Epidermal melanocyte (primary cell): ENCODE results near the gene PADI2.

ENCODE experiments used
- DNase-seq: peaks from one replicate; pipeline ENCODE4 v3.0.0; 2011; ENCODE audit warnings: low spot score; ENCODE audit not compliant: insufficient read length

The PADI2 gene

DNA sequence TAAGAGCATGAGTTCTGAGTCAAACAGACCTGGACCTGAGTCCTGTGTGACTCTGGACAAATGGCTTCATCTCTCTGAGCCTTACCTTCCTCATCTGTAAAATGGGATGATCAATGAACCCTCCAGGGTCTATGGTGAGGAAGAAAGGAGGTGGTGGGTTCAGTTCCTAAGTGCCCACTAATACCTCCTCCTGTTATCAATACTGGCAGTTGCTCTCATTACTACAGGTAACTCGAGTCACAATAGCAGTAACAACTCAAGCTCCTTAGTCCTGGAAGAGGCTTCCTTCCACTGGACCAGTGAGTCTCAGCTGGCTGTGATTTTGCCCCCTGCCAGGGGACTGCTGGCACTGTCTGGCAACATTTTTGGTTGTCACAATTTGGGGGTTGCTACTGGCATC, 2.6 kb downstream of the PADI2 start:
- DNase-seq: no peak

DNA sequence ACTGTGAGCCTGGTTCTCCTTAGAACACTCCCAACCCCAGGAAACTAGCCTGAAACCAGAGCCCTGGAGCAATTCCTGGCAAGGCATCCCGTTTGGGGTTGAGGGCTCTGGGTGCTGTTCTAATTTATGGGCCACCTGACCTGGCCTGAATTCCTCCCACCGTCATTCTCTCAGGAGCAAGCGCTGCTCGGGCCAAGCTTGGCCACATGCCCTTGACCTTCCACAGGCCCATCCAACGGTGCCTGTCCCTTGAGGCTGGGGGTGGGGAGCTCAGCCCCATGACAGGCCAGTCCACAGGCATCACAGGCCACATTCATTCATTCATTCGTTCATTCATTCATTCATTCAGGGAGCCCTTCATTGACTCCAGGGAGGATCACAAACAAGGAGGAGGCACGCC, 5.3 kb downstream of the PADI2 start:
- DNase-seq: no peak

DNA sequence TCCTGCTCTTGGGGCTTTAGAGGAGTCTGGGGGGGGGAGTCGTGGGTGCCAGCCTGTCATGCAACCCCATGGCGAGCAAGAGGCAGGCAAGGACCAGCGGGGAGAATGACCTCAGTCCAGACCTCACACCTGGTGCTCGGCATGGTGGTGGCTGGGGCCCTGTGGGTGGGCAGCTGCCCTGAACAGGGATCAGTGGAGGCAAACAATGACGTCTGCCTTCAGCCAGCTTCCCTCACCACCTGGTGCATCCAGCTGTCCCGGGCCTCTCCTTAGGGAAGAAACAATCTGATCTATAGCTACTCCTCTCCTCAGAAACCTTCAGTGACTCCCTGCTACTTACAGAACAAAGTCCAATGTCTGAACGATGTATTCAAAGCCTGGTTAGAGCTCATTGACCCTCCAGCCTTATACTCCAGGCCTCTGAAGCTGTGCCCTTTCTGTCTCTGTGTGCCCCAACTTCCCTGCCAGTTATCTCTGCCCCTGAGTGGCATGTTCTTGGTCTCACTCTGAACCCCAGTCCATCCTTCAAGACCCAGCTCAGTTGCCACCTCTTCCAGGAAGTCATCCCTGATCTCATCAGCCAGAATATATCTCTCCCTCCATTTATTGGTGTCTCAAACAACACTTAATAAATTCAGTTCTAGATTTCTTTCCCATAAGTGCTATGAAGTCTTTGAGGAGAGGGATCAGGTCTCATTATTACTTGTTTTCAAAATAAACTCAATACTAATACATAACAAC, 6.6 kb downstream of the PADI2 start:
- no peak for DNase-seq

DNA sequence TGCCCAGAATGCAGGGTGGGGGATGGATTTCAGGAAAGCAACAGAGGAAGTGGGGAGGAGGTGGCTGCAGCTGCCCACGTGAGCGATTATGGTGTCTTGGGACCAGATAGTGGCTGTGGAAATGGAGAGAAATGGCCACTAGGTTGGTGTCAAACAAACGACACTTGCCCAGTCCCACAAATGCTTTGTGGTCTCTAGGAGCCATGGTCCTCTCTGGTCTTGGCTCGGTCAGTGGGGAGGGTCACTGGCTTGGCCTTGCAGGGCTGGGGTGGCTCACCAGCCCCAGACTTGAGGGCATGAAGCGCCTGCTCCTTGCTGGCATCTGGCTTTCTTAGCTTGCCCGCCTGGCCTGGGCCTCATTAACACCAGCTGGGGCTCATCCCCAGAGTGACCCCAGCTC, 7.2 kb downstream of the PADI2 start:
- no peak for DNase-seq

DNA sequence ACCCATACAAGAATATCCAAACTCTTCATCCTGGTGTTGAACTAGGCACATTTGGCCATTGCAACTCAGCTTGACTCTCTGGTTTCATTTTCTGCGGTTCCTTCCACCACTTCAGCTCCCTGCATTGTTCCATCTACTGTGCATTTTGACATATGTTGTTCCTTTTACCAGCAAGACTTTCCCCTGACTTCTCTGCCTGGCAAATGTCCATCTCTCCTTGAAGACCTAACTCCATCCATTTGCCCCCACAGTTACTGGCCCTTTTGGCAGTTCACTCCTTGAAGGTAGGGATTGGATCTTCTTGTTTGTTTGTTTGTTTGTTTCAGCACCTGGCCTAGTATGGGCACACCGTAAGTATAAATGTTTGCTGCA, 8.7 kb downstream of the PADI2 start:
- DNase-seq: no peak

DNA sequence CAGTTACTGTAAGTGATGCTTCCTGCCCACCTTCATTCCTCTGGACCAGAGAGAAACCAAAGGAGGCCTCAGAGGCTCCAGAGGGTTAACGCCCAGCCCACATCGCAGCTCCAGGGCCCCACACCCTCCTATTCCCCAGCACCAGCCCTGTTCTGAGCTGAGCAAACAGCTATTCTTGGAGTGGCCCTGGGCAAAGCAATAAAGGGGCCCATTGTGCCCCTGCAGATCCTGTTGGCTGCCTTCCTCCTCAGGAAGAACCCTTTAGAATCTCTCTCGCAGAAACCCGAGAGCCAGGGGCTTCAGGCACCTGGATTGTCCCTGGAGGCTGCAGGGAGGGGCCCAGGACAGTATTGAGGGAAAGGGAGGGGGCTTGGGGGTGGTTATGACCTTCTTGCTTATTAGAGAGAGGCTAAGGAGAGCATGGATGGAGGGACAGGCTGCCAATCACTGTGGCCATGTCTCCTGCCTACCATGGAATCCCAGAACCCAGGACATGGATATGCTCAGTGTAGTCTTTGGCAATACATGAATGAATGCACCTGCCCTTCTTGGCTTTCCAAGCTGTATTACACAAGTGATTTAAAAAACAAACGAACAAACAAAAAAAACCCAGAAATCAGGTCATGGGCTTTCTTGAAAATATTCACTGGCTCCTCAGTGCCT, 9.2 kb downstream of the PADI2 start:
- peak; percentile 65 for DNase-seq

DNA sequence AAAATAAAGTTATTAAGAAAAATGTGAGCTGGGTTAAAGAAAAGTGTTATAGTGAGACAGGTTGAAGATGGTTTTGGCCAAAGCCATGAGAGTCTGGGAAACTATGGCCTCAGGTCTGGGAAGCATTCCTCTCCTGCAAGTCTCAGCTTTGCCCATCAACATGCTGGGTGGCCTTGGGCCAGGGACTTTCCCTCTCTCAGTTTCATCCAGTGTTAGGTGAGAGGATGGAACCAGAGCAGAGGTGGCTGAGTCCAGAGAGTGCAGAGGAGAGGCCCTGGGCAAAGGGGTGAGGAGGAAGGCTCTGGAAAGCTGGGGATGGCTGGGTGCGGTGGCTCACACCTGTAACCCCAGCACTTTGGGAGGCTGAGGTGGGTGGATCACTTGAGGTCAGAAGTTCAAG, 10.5 kb downstream of the PADI2 start:
- no peak for DNase-seq

DNA sequence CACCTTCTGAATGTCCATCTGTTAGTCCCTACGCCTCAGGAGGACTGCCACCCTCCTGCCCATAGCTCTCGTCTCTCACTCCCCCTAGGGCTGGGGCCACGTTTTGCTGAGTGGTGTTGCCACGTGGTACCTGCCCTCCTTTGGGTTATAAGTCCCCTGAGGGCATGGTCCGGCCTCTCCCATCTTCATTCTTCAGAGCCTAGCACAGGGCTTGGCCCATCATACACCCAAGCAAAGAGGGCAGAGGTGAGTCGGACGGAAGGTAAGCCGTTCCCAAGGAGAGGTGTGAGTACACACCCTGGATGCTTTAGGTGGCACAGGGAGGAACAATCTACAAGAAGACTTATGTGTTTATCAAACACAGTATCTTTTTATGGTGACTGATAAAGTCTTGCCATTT, 10.9 kb downstream of the PADI2 start:
- DNase-seq: no peak

DNA sequence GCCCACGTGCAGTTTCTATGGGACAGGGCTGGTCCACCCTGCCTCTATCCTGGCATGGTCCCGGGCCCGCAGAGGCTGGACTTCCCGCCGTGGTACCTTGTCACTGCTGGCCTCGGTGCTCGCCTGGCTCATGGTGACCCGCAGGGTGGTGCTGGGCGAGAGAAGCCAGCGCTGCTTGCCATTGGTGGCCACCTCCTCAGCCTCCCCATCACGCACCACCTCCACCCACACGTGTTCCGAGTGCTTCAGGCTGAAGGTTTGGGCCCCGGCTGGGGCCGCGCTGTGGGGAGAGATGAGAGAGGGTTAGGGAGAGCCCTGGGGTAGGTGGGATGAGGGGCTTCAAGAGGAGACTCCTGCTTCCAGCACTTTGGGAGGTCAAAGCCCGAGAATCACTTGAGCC, 14.5 kb downstream of the PADI2 start:
- DNase-seq: no peak

DNA sequence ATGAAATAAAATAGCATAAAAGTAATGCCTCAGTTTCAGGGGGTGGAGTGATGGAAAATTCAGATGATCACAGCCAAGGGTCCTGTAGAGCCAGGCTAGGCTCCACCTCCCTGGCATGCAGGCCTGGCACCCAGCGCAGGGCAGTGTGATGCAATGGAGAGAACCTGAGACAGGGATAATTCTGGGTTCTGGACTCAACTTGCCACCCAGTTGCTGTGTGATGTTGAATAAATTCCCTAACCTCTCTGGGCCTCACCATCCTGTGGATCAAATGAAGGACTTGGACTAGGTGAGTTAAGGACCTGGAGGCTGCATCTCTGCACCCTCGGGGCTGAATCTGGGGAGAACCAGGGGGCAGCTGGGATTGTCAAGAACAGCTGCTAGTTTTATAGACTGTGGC, 17.0 kb downstream of the PADI2 start:
- no peak for DNase-seq

DNA sequence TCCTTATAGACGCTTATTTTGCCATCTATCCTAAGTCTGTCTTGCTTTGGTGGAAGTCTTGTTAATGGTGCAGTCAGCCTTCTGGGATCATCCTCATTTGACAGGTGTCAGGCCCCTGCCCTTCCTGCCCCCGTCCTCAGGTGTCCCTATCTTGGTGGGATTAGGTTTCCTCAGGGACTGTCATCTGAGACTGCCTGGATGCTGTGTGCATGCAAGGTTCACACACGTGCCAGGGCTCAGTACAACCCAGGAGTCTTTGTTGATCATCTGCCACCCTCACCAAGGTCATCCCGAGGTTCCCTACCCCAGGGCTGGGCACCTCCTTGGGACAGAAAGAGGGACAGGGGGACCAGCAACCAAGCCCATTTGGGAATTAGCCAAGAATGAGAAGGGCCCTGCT, 18.0 kb downstream of the PADI2 start:
- DNase-seq: no peak

DNA sequence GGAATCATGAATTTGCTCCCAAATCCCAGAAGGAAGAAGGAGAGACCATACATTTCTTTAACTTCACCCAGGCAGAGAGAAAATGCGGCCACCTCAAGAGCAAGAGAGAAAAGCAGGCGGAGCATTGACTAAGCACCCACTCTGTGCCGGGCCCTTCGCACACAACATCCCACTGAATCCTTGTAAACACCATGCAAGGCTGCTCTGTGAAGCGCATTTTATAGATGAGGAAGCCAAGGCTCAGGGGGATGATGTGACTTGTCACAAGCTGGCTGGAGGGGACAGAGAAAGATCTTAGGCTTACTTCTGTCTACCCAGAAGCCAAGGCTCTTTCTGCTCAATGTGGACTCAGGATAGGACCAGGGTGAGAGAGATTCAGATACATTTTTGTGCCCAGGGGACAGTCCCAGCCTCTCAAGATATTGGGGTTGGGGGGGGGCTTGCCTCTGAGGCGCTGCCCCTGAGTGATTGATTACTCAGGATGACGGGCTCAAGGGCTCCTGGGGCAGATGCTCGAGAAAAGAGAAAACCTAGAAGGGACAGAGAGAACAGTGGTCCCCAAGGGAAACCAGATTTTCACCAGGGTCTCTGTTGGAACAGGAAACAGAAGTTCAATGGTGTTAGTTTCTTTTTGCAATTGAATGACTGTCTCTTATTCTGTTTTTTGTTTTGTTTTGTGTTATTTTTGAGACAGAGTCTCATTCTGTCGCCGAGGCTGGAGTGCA, 19.5 kb downstream of the PADI2 start:
- no peak for DNase-seq

DNA sequence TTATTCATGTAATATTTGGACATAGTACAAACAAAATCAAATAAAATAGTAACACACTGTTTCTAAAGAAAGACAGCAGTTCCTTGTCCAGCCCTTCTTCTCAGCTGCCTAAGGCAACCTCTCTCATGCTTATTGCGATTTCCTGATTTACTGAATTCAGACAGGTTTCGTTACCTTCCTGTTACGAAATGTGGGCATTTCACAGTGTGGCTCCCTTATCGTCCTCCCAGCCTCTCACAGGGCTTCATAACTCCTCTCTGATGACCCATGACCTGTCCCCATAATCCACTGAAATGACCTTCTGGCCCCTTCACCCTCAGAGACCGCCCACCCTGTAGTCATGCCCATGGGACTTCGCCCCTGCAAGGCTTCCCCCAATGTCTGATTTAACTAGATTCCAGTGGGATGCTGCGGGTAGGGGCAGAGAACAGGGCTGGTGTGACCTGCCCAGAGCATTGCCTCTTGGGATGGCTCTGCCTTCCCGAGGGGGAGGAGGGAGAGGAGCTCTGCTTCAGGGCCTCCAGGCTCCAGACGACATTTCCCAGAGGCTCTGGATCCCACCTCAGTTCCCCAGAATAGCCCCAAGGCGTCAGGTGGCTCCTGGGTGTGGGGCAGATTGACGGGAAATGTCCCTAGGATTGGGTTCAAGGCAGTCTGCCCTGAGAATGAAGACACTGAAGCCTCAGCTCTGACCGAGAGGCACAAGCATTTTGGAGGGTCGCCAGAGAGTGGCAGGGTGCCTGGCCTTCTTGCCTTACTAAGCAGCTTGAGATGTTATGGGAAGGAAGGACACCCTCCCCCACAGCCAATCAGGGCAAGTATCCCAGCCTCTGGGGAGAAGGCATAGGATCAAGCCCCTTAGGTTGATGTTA, 20.6 kb downstream of the PADI2 start:
- DNase-seq: no peak

DNA sequence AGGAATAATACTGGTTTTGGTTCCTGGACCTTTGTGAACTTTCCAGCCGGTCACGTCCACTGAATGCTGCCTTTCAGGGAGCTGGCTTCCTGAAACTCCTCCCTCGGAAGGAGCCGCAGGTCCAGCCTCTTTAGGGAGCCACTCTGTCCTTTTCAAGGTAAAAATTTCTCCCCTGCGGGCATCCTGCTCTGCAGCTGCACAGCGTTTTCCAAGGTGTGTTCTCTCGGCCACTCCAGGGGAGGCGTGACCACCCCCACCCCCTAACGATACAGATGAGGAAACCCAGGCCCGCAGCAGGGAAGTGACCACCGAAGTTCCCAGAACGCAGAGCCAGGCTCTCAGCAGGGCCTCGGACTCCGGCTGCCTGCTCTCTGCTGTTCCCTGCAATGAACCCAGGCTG, 21.5 kb downstream of the PADI2 start:
- DNase-seq: no peak

DNA sequence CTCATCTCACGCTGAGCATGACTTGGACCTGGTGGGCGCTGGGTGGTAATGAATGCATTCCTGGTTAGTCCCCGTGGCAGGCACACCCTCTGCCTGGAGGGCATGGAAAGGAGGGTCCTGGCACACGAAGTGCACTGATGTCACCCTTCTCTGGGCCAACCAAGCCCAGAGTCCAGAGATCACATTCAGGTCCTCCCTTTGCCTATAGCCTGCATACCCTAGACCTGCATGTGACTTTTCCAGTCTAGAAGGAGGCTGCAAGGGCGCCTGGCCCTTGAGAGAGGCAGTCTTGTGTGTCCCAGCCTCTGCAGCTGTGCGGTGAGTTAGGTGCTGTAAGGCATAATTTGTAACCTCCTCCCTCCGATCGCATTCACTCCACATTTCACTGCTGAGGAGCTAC, 22.1 kb downstream of the PADI2 start:
- DNase-seq: no peak

DNA sequence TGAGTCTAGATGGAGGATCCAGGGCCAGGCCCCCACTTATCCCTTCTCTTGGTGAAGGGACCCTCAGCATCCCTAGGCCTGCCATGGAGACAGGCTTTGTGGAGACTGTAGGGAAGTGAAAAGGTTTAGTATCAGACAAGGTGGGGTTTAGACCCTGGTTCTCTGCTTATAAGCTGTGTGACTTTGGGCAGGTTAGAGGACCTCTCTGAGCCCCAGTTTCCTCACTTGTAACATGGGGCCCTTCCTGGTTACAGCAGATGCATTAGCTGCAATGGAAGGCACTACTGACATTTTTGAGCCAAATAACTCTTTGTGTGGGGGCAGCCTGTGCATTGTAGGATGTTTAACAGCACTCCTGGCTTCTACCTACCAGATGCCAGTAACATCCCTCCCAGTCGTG, 22.7 kb downstream of the PADI2 start:
- no peak for DNase-seq

DNA sequence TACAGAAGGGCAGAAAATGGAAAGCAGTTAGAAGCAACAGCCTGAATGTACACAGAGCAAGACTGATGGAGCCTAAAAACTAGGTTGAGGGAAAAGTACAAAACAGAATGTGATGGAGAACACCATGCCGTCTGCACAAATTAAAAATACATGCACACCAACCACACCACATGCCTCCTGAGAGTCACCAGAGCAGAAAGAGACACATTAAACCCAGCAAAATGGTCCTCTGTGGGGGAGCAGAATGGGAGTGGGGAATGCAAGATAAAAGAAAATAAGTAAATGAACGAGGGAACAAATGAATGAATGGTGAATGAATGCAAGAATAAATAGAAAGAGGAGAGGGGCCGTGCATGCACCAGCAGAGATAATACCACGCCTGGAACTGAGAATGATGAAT, 24.1 kb downstream of the PADI2 start:
- DNase-seq: no peak

DNA sequence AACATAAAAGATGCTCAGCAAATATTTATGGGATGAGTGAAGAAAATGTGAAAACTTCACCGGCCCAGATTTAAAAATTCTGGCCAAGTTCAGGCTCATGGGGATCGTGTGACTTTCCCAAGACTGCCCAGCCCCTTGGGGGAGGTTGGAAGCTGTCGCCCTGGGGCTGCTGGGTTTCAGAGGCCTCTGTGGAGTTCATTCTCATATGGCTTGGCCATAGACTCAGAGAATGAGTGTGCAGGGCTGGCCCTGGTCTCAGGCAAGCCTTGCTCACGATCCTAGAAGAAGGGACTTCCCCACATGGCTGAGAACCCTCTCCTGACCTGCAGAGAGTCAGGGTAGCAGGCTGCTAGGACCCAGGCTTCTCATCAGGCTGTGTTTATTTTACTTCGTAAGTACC, 24.6 kb downstream of the PADI2 start:
- DNase-seq: no peak

DNA sequence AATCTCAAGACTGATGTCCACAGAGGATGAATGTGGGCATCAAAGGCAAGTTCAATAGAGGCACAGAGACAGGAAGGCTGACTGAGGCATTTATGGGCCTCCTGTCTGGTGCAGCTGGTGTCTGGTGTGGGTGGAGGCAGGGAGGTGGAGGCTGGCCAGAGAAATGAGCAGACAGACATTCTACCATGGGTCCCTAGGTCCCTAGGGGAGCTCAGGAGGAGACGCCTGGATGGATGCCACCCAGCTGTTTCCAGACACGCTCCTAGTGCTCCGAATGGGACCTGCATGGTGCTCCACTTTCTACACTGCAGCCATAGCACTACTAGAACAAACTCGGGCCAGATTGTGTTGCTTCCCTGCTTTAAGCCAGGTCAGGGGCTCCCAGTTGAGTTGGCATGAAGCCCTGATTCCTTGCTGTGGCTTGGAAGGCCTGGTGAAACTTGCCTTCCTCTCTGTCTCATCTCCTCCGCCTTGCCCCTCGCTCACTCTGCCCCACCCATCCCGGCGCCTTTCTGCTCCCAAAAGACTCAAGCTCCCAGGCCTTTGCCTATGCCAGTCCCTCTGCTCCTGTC, 25.3 kb downstream of the PADI2 start:
- no peak for DNase-seq

DNA sequence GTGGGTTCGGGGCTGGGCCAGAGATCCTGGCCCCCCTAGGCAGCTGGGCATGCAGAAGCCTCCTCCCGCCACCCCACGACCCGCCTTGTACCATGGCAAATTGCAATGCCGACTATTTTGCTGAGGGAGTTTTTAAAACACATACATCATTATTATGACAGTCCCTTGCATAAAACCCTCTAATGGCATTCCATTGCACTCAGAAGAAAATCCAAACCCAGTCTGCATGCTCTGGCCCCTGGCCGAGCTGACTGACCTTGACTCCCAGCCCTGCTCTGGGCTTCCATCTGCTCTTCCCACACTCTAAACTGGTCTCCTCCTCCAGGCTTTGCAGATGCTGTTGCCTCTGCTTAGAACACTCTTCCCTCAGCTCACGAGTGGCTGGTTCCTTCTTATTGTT, 28.0 kb downstream of the PADI2 start:
- no peak for DNase-seq

DNA sequence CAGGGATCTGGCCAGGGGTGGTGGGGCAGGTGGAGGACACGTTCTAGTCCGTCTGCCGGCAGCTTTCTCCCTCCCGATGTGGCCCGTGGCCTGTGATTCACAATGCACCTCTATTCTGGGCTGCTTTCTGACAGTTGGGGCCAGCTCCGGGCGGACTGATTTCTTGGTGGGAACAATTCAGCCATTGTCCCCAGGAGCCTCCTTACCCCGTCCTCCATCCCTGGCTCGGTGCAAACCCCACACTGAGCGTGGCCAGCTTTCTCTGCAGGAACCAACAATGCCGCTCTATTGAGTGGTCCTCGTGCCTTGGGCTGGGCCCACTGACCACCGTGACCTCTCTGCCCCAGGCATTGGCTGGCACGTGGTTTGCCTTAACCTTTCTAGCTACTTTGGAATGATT, 29.7 kb downstream of the PADI2 start:
- DNase-seq: peak; percentile 91
